SHP77 (cell line): ENCODE results near the gene PCSK4.

Experiments used
- DNase-seq, 2 experiments: peaks; one replicate each; lab custom pipeline; 2025; lab: John Stamatoyannopoulos, UW

Gene PCSK4

GRCh38 chr19:1438035-1438932, 51.9 kb downstream of the PCSK4 start, which contains the start of gene RPS15:
Gene RPS15 (plus strand): TSS chr19:1438396. CDS start chr19:1438426, 30 bp downstream.
- peak; percentile 84 to 86 for DNase-seq

- no peak for DNase-seq
These were observed 52.5 kb downstream of the PCSK4 start for GRCh38 chr19:1437609-1438008.

GRCh38 chr19:1435378-1435989, 54.7 kb downstream of the PCSK4 start:
- no peak for DNase-seq

GRCh38 chr19:1434577-1435060, 55.5 kb downstream of the PCSK4 start:
- no peak for DNase-seq

GRCh38 chr19:1434040-1434366, 56.1 kb downstream of the PCSK4 start:
- no peak for DNase-seq

- DNase-seq, result no peak
These were observed 56.8 kb downstream of the PCSK4 start for GRCh38 chr19:1433119-1434039.

- no peak for DNase-seq
These were observed 57.7 kb downstream of the PCSK4 start for GRCh38 chr19:1432507-1432887.

GRCh38 chr19:1431759-1432506, 58.2 kb downstream of the PCSK4 start:
- DNase-seq, result no peak
